H1 (cell line): ENCODE measurements around the gene VSIR.

Source experiments
- CTCF ChIP-seq, 3 experiments: IDR thresholded peaks; 1 replicate in 2 of 3; 2 replicates in 1 of 3; pipeline versions ENCODE4 v1.5.1 to v1.6.1; 2011; ENCODE audit warnings: low read length in 3 of 3, mild to moderate bottlenecking in 3 of 3, inconsistent platforms in 2 of 3, low read depth in 1 of 3, moderate library complexity in 1 of 3; ENCODE audit not compliant: insufficient read depth in 1 of 3; ENCODE audit errors: control extremely low read depth in 1 of 3
- EGR1 ChIP-seq: IDR thresholded peaks from 2 replicates; pipeline ENCODE4 v1.6.1; 2011; ENCODE audit warnings: low read depth, low read length, borderline replicate concordance
- EZH2 ChIP-seq: fragments of 200-600 bp; sonication (generic); IDR thresholded peaks from 2 replicates; pipeline ENCODE4 v1.7.1; 2012; ENCODE audit warnings: low read depth, mild to moderate bottlenecking, moderate library complexity, low read length, inconsistent platforms; ENCODE audit not compliant: severe bottlenecking
- JUN ChIP-seq: IDR thresholded peaks from 2 replicates; pipeline ENCODE4 v1.6.1; 2011; ENCODE audit warnings: low read depth, mild to moderate bottlenecking, improper control_type of control experiment, low read length
- POLR2A ChIP-seq, 2 experiments: IDR thresholded peaks; 1 replicate in 1 of 2; 2 replicates in 1 of 2; pipeline ENCODE4 v1.6.1; 2011; ENCODE audit warnings: low read depth in 2 of 2, low read length in 2 of 2, mild to moderate bottlenecking in 2 of 2; ENCODE audit errors: control extremely low read depth in 1 of 2
- POLR2AphosphoS5 ChIP-seq: IDR thresholded peaks from 2 replicates; pipeline ENCODE4 v1.6.1; 2011; ENCODE audit warnings: low read depth, low read length
- SUZ12 ChIP-seq: fragments of 200-600 bp; sonication (generic); IDR thresholded peaks from 2 replicates; pipeline ENCODE4 v1.6.1; 2012; ENCODE audit warnings: mild to moderate bottlenecking, inconsistent platforms, low read length, moderate library complexity, mixed read lengths
- TAF1 ChIP-seq: IDR thresholded peaks from 2 replicates; pipeline ENCODE4 v1.6.1; 2011; ENCODE audit warnings: mild to moderate bottlenecking, low read depth, low read length
- TCF12 ChIP-seq: IDR thresholded peaks from 2 replicates; pipeline ENCODE4 v1.6.1; 2011; ENCODE audit warnings: low read depth, mild to moderate bottlenecking, low read length

GRCh38 chr10:71766717-71767419 lies 6.5 kb downstream of the VSIR start:
- TF ChIP-seq TAF1 = no peak
- TF ChIP-seq POLR2AphosphoS5 = no peak
- TF ChIP-seq POLR2A (IDR thresholded peaks at IDR 0.05; ENCODE audit: control extremely low read depth in 1 of 2, low read depth in 2 of 2, low read length in 2 of 2) = no peak
- TF ChIP-seq CTCF (IDR thresholded peaks at IDR 0.05; ENCODE audit: control extremely low read depth in 1 of 3, insufficient read depth in 1 of 3, low read depth in 1 of 3, low read length in 3 of 3) = no peak
- no peak for TF ChIP-seq TCF12
- no peak for TF ChIP-seq EZH2
- no peak for TF ChIP-seq SUZ12
- no peak for TF ChIP-seq JUN
- no peak for TF ChIP-seq EGR1
